GM18868 (cell line): ENCODE results near the gene C12orf75.
"Not testable (repeated sequence)": the region's sequence is repeated elsewhere in the genome, so short reads cannot be mapped to it uniquely, and the experiment has no call there.

ENCODE experiments used
- ATAC-seq: cut with Tn5 transposase; IDR thresholded peaks from one replicate; pipeline ENCODE4 v1.9.1; 2021; ENCODE audit warnings: mild to moderate bottlenecking, moderate library complexity; ENCODE audit not compliant: unreplicated experiment

C12orf75 gene

GRCh38 chr12:105368047-105368646 lies 37.7 kb downstream of the C12orf75 start:
- no peak for ATAC-seq

- no peak for ATAC-seq
Observed at GRCh38 chr12:105369014-105369413, 38.5 kb downstream of the C12orf75 start.

GRCh38 chr12:105374303-105374702 lies 43.8 kb downstream of the C12orf75 start:
- ATAC-seq = no peak

GRCh38 chr12:105377077-105377476 lies 46.6 kb downstream of the C12orf75 start:
- no peak for ATAC-seq

- no peak for ATAC-seq
Observed at GRCh38 chr12:105378911-105379310, 48.4 kb downstream of the C12orf75 start.

GRCh38 chr12:105382771-105383622 lies 52.5 kb downstream of the C12orf75 start:
- ATAC-seq = no peak

- no peak for ATAC-seq
Observed at GRCh38 chr12:105384220-105384619, 53.7 kb downstream of the C12orf75 start.

- no peak for ATAC-seq
Observed at GRCh38 chr12:105384916-105385535, 54.5 kb downstream of the C12orf75 start.

- no peak for ATAC-seq
Observed at GRCh38 chr12:105386431-105386830, 55.9 kb downstream of the C12orf75 start.

GRCh38 chr12:105391231-105391630 lies 60.7 kb downstream of the C12orf75 start:
- no peak for ATAC-seq

GRCh38 chr12:105393587-105393986 lies 63.1 kb downstream of the C12orf75 start:
- no peak for ATAC-seq

- no peak for ATAC-seq
Observed at GRCh38 chr12:105396024-105396423, 65.5 kb downstream of the C12orf75 start.

- ATAC-seq = no peak
Observed at GRCh38 chr12:105396983-105397382, 66.5 kb downstream of the C12orf75 start.

GRCh38 chr12:105398930-105399329 lies 68.4 kb downstream of the C12orf75 start:
- no peak for ATAC-seq

- no peak for ATAC-seq
Observed at GRCh38 chr12:105399428-105400081, 69.1 kb downstream of the C12orf75 start.

GRCh38 chr12:105400227-105400626 lies 69.7 kb downstream of the C12orf75 start:
- no peak for ATAC-seq

GRCh38 chr12:105401198-105401597 lies 70.7 kb downstream of the C12orf75 start:
- ATAC-seq = no peak

GRCh38 chr12:105402366-105402765 lies 71.9 kb downstream of the C12orf75 start:
- ATAC-seq = no peak

GRCh38 chr12:105403095-105403494 lies 72.6 kb downstream of the C12orf75 start:
- no peak for ATAC-seq

- ATAC-seq = not testable (repeated sequence)
Observed at GRCh38 chr12:105404134-105404533, 73.6 kb downstream of the C12orf75 start.

- ATAC-seq = no peak
Observed at GRCh38 chr12:105406497-105406896, 76.0 kb downstream of the C12orf75 start.
